GM10266 (cell line): Measurements from ENCODE around the gene DOCK9.

Experiments
- DNase-seq: peaks from one replicate; pipeline ENCODE4 v3.0.0; 2012; ENCODE audit errors: extremely low spot score
- CTCF ChIP-seq: IDR thresholded peaks from 2 replicates; pipeline ENCODE4 v1.5.1; 2012; ENCODE audit warnings: mild to moderate bottlenecking, low read depth; ENCODE audit not compliant: control insufficient read depth, insufficient read depth; ENCODE audit errors: missing control alignments

Gene DOCK9

GRCh38 chr13:98989469-98990235 is 11.8 kb upstream of the DOCK9 start:
- no peak for DNase-seq

GRCh38 chr13:98988780-98989179 is 10.9 kb upstream of the DOCK9 start:
- no peak for DNase-seq
- TF ChIP-seq CTCF: no peak

More at GRCh38 chr13:98989469-98990235, 11.8 kb upstream of the DOCK9 start:
- no peak for TF ChIP-seq CTCF

GRCh38 chr13:98988277-98988676 is 10.4 kb upstream of the DOCK9 start:
- TF ChIP-seq CTCF: no peak
- DNase-seq: no peak

- DNase-seq: no peak
- no peak for TF ChIP-seq CTCF
Observed at GRCh38 chr13:98987275-98987674, 9.4 kb upstream of the DOCK9 start.

GRCh38 chr13:98986226-98986846 is 8.5 kb upstream of the DOCK9 start:
- TF ChIP-seq CTCF: no peak
- DNase-seq: no peak

- no peak for DNase-seq
- no peak for TF ChIP-seq CTCF
Observed at GRCh38 chr13:98985591-98985990, 7.7 kb upstream of the DOCK9 start.

GRCh38 chr13:98984983-98985382 is 7.1 kb upstream of the DOCK9 start:
- no peak for DNase-seq
- no peak for TF ChIP-seq CTCF
